Trophoblast cell (in vitro differentiated cells and primary cell): ENCODE data around the gene SLC38A8.

Experiments used
- DNase-seq, 2 donors: peaks; one replicate each; pipeline ENCODE4 v3.0.0-alpha.2; 2016
- H2AFZ ChIP-seq: 2 replicates; pipeline ENCODE4 v1.6.1; 2013; ENCODE audit warnings: low read length, moderate library complexity, mild to moderate bottlenecking; ENCODE audit not compliant: insufficient read depth, poor library complexity
- H2AK5ac ChIP-seq: 2 replicates; pipeline ENCODE4 v1.6.1; 2013; ENCODE audit warnings: mild to moderate bottlenecking, low read length
- H2BK120ac ChIP-seq: 2 replicates; pipeline ENCODE4 v1.6.1; 2013; ENCODE audit warnings: low read length, mild to moderate bottlenecking, moderate library complexity; ENCODE audit not compliant: insufficient read depth, poor library complexity
- H2BK12ac ChIP-seq: 2 replicates; pipeline ENCODE4 v1.6.1; 2013; ENCODE audit warnings: mild to moderate bottlenecking, low read length, moderate library complexity
- H2BK5ac ChIP-seq: 2 replicates; pipeline ENCODE4 v1.6.1; 2013; ENCODE audit warnings: low read length, low read depth, moderate library complexity, mild to moderate bottlenecking; ENCODE audit not compliant: poor library complexity
- H3K14ac ChIP-seq: 2 replicates; pipeline ENCODE4 v1.6.1; 2013; ENCODE audit warnings: mild to moderate bottlenecking, low read length
- H3K18ac ChIP-seq: 2 replicates; pipeline ENCODE4 v1.6.1; 2013; ENCODE audit warnings: mild to moderate bottlenecking, low read length
- H3K23ac ChIP-seq: 2 replicates; pipeline ENCODE4 v1.6.1; 2013; ENCODE audit warnings: low read length
- H3K27ac ChIP-seq: 2 replicates; pipeline ENCODE4 v1.5.1; 2013; ENCODE audit warnings: low read depth, mild to moderate bottlenecking, inconsistent platforms, low read length, moderate library complexity
- H3K27me3 ChIP-seq: 2 replicates; pipeline ENCODE4 v1.6.1; 2013; ENCODE audit warnings: inconsistent platforms, mild to moderate bottlenecking, low read length, moderate library complexity; ENCODE audit not compliant: insufficient read depth
- H3K36me3 ChIP-seq, 2 experiments: 1 replicate in 1 of 2; 2 replicates in 1 of 2; pipeline ENCODE4 v1.6.1; 2013; ENCODE audit warnings: low read length in 2 of 2, mild to moderate bottlenecking in 2 of 2, moderate library complexity in 1 of 2; ENCODE audit not compliant: insufficient read depth in 2 of 2, control insufficient read depth in 1 of 2
- H3K4ac ChIP-seq: 2 replicates; pipeline ENCODE4 v1.6.1; 2013; ENCODE audit warnings: low read depth, mild to moderate bottlenecking, low read length, moderate library complexity
- H3K4me1 ChIP-seq, 2 experiments: 1 replicate in 1 of 2; 2 replicates in 1 of 2; pipeline ENCODE4 v1.6.1; 2013; ENCODE audit warnings: low read length in 2 of 2, mild to moderate bottlenecking in 2 of 2, moderate library complexity in 1 of 2; ENCODE audit not compliant: insufficient read depth in 2 of 2, control insufficient read depth in 1 of 2
- H3K4me2 ChIP-seq: 2 replicates; pipeline ENCODE4 v1.6.1; 2013; ENCODE audit warnings: inconsistent platforms, mild to moderate bottlenecking, low read length, moderate library complexity
- H3K4me3 ChIP-seq: 2 replicates; pipeline ENCODE4 v1.5.1; 2013; ENCODE audit warnings: mild to moderate bottlenecking, low read depth, low read length, inconsistent platforms
- H3K79me1 ChIP-seq: one replicate; pipeline ENCODE4 v1.6.1; 2013; ENCODE audit warnings: low read length
- H3K79me2 ChIP-seq: 2 replicates; pipeline ENCODE4 v1.6.1; 2013; ENCODE audit warnings: low read length, mild to moderate bottlenecking; ENCODE audit not compliant: control insufficient read depth, insufficient read depth, poor library complexity
- H3K9ac ChIP-seq: 2 replicates; pipeline ENCODE4 v1.6.1; 2013; ENCODE audit warnings: mild to moderate bottlenecking, low read length
- H3K9me3 ChIP-seq: 2 replicates; pipeline ENCODE4 v1.6.1; 2013; ENCODE audit warnings: low read depth, mild to moderate bottlenecking, control low read depth, inconsistent platforms, low read length; ENCODE audit not compliant: insufficient read depth
- H4K12ac ChIP-seq: 2 replicates; pipeline ENCODE4 v1.6.1; 2013; ENCODE audit warnings: low read depth, mild to moderate bottlenecking, low read length, moderate library complexity
- H4K8ac ChIP-seq: 2 replicates; pipeline ENCODE4 v1.6.1; 2013; ENCODE audit warnings: low read depth, mild to moderate bottlenecking, low read length, moderate library complexity
- H4K91ac ChIP-seq: one replicate; pipeline ENCODE4 v1.6.1; 2013; ENCODE audit warnings: low read depth, mild to moderate bottlenecking, low read length, moderate library complexity
- WGBS: extraction: QIAGEN DNeasy Blood & Tissue Kit; methylation state at CpG from one replicate; pipeline ENCODE4 v1.1.7; 2013; ENCODE audit warnings: missing lambda C conversion rate; ENCODE audit not compliant: insufficient read length, insufficient coverage; ENCODE audit errors: extremely low coverage; 5-methylcytosine and 5-hydroxymethylcytosine counted together

Gene SLC38A8

GRCh38 chr16:84087466-84088151 is 45.0 kb upstream of the SLC38A8 start:
- Histone ChIP-seq H3K9me3 (peaks cover 2% of the 10 kb centered on the region), H2AK5ac (no peak overlapping the region), H3K18ac (no peak overlapping the region), H3K14ac (no peak overlapping the region), H3K36me3 (peaks cover 42 to 58% of the 10 kb centered on the region in 2 experiments), H3K79me1 (no peaks in the 10 kb centered on the region), H3K9ac (no peak overlapping the region), H3K4me1 (no peaks in the 10 kb centered on the region), H2AFZ (no peak overlapping the region), H3K4ac (no peak overlapping the region), H2BK120ac (no peak overlapping the region), H3K79me2 (no peaks in the 10 kb centered on the region), H4K91ac (no peak overlapping the region), H3K23ac (no peak overlapping the region), H3K4me3 (no peak overlapping the region), H3K27me3 (no peaks in the 10 kb centered on the region), H2BK5ac (no peak overlapping the region), H4K8ac (no peak overlapping the region), H3K27ac (no peak overlapping the region), H3K4me2 (no peak overlapping the region), H4K12ac (no peak overlapping the region), H2BK12ac (no peak overlapping the region)
- WGBS: 100% methylated on average over 1 of the region's 11 CpGs
- no peak for DNase-seq

DNA sequence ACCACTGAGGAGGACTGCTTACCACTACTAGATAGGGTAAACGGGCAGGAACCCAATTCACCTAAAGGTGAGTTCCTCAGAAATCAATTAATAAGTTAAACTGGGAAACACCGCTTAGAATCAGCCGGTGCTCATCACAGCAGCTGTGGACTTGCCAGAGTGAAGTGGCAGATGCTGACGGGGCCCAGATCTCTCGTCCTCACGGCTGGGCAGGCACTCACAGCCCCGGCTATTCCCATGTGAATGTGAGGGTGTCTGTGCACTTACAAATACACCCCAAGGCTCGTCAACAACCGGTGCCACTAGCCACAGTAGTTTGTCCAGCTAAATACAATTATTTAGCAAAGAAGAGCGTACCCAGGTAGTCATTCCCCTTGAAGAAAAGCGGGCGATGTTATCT is 44.4 kb upstream of the SLC38A8 start:
- no peaks in the 10 kb centered on the region for H3K79me2 ChIP-seq
- no peak overlapping the region for H2AFZ ChIP-seq
- no peak overlapping the region for H3K9ac ChIP-seq
- H3K14ac ChIP-seq: no peak overlapping the region
- no CpG with 5 or more reads among the region's 12 CpGs for WGBS
- no peak overlapping the region for H3K4ac ChIP-seq
- no peak overlapping the region for H2BK120ac ChIP-seq
- no peak for DNase-seq
- H3K4me2 ChIP-seq: no peak overlapping the region
- no peak overlapping the region for H2BK5ac ChIP-seq
- no peak overlapping the region for H4K91ac ChIP-seq
- no peak overlapping the region for H3K18ac ChIP-seq
- H3K27me3 ChIP-seq: no peaks in the 10 kb centered on the region
- no peak overlapping the region for H3K4me3 ChIP-seq
- peaks cover 40 to 61% of the 10 kb centered on the region in 2 experiments for H3K36me3 ChIP-seq
- no peaks in the 10 kb centered on the region for H3K4me1 ChIP-seq
- no peak overlapping the region for H2BK12ac ChIP-seq
- H4K8ac ChIP-seq: no peak overlapping the region
- no peak overlapping the region for H2AK5ac ChIP-seq
- H3K9me3 ChIP-seq: peaks cover 2% of the 10 kb centered on the region
- no peak overlapping the region for H3K23ac ChIP-seq
- no peak overlapping the region for H3K27ac ChIP-seq
- no peak overlapping the region for H4K12ac ChIP-seq
- no peaks in the 10 kb centered on the region for H3K79me1 ChIP-seq

DNA sequence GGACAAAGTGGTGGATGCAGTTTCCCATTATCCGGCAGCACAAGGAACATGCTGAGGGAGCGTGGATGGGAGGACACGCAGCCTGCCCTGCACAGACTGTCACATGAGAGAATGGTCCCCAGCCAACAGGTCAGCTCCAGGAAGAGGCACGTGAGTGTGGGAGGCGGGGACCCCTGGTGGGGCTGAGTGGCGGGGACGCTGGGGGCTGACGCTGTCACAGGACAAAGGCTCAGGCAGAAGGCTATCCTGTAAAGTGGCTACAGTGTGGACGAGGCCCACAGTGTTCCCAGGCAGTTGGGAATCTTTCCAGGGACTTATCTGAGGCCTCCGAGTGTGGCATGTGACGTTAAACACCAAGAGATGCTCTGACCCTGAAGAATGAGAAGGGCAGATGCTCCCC is 43.7 kb upstream of the SLC38A8 start:
- Histone ChIP-seq H2AK5ac (no peak overlapping the region), H3K9me3 (peaks cover 2% of the 10 kb centered on the region), H4K12ac (no peak overlapping the region), H3K4me1 (no peaks in the 10 kb centered on the region), H3K79me2 (no peaks in the 10 kb centered on the region), H3K4ac (no peak overlapping the region), H3K18ac (no peak overlapping the region), H3K36me3 (peaks cover 40 to 61% of the 10 kb centered on the region in 2 experiments), H4K8ac (no peak overlapping the region), H3K27ac (no peak overlapping the region), H2BK120ac (no peak overlapping the region), H4K91ac (no peak overlapping the region), H2BK5ac (no peak overlapping the region), H3K23ac (no peak overlapping the region), H2BK12ac (no peak overlapping the region), H3K9ac (no peak overlapping the region), H3K79me1 (no peaks in the 10 kb centered on the region), H3K14ac (no peak overlapping the region), H3K4me2 (no peak overlapping the region), H3K4me3 (no peak overlapping the region), H3K27me3 (no peaks in the 10 kb centered on the region), H2AFZ (no peak overlapping the region)
- no CpG with 5 or more reads among the region's 11 CpGs for WGBS
- no peak for DNase-seq

GRCh38 chr16:84085773-84086172 is 43.2 kb upstream of the SLC38A8 start:
- no peak overlapping the region for H2BK12ac ChIP-seq
- no peak overlapping the region for H3K27ac ChIP-seq
- H3K4ac ChIP-seq: no peak overlapping the region
- H3K23ac ChIP-seq: no peak overlapping the region
- H3K9me3 ChIP-seq: peaks cover 2% of the 10 kb centered on the region
- no peaks in the 10 kb centered on the region for H3K4me1 ChIP-seq
- no peaks in the 10 kb centered on the region for H3K79me2 ChIP-seq
- no peaks in the 10 kb centered on the region for H3K27me3 ChIP-seq
- no CpG with 5 or more reads among the region's 6 CpGs for WGBS
- H2BK120ac ChIP-seq: no peak overlapping the region
- no peak overlapping the region for H3K18ac ChIP-seq
- peaks cover 37 to 62% of the 10 kb centered on the region in 2 experiments for H3K36me3 ChIP-seq
- H4K8ac ChIP-seq: no peak overlapping the region
- H2AK5ac ChIP-seq: no peak overlapping the region
- no peak overlapping the region for H2BK5ac ChIP-seq
- H4K91ac ChIP-seq: no peak overlapping the region
- H3K79me1 ChIP-seq: no peaks in the 10 kb centered on the region
- no peak for DNase-seq
- H3K4me3 ChIP-seq: no peak overlapping the region
- no peak overlapping the region for H4K12ac ChIP-seq
- no peak overlapping the region for H3K14ac ChIP-seq
- no peak overlapping the region for H3K4me2 ChIP-seq
- no peak overlapping the region for H2AFZ ChIP-seq
- H3K9ac ChIP-seq: no peak overlapping the region
